Ishikawa (cell line): ENCODE data around the gene RXFP3.

Source experiments
- CEBPB ChIP-seq: IDR thresholded peaks from 2 replicates; pipeline ENCODE4 v1.6.1; 2012
- CREB1 ChIP-seq: IDR thresholded peaks from 2 replicates; pipeline ENCODE4 v1.6.1; 2012; ENCODE audit warnings: low read depth
- EGR1 ChIP-seq: IDR thresholded peaks from 2 replicates; pipeline ENCODE4 v1.6.1; 2012
- EP300 ChIP-seq: IDR thresholded peaks from 2 replicates; pipeline ENCODE4 v1.6.1; 2012; ENCODE audit warnings: borderline replicate concordance
- FOXM1 ChIP-seq: IDR thresholded peaks from 2 replicates; pipeline ENCODE4 v1.6.1; 2012; ENCODE audit warnings: low read depth, borderline replicate concordance
- MAX ChIP-seq: IDR thresholded peaks from 2 replicates; pipeline ENCODE4 v1.6.1; 2012
- NFIC ChIP-seq: IDR thresholded peaks from 2 replicates; pipeline ENCODE4 v1.6.1; 2012
- RAD21 ChIP-seq: IDR thresholded peaks from 2 replicates; pipeline ENCODE4 v1.6.1; 2012; ENCODE audit warnings: low read depth
- REST ChIP-seq: IDR thresholded peaks from 2 replicates; pipeline ENCODE4 v1.6.1; 2012; ENCODE audit warnings: low read depth, mild to moderate bottlenecking
- TAF1 ChIP-seq: IDR thresholded peaks from 2 replicates; pipeline ENCODE4 v1.6.1; 2012; ENCODE audit warnings: low read depth, mild to moderate bottlenecking
- TCF12 ChIP-seq: IDR thresholded peaks from 2 replicates; pipeline ENCODE4 v1.6.1; 2012; ENCODE audit warnings: low read depth
- TEAD4 ChIP-seq: IDR thresholded peaks from 2 replicates; pipeline ENCODE4 v1.6.1; 2012
- USF1 ChIP-seq: IDR thresholded peaks from 2 replicates; pipeline ENCODE4 v1.6.1; 2012
- YY1 ChIP-seq: IDR thresholded peaks from 2 replicates; pipeline ENCODE4 v1.6.1; 2012; ENCODE audit warnings: low read depth
- ZBTB7A ChIP-seq: IDR thresholded peaks from 2 replicates; pipeline ENCODE4 v1.6.1; 2012; ENCODE audit warnings: low read depth

Gene RXFP3

GRCh38 chr5:33905381-33905780 is 30.8 kb upstream of the RXFP3 start:
- TF ChIP-seq EGR1 (no peak), TAF1 (no peak), RAD21 (no peak), TCF12 (no peak), YY1 (no peak), EP300 (no peak)

- no peak for TF ChIP-seq CREB1
- no peak for TF ChIP-seq CEBPB
- TF ChIP-seq USF1 = no peak
- no peak for TF ChIP-seq FOXM1
- no peak for TF ChIP-seq RAD21
- no peak for TF ChIP-seq NFIC
- TF ChIP-seq YY1 = no peak
- no peak for TF ChIP-seq ZBTB7A
- no peak for TF ChIP-seq REST
These were observed 15.2 kb upstream of the RXFP3 start for GRCh38 chr5:33921002-33921401.

GRCh38 chr5:33925278-33925677 is 10.9 kb upstream of the RXFP3 start:
- TF ChIP-seq CEBPB = no peak
- no peak for TF ChIP-seq USF1
- TF ChIP-seq EGR1 = no peak
- TF ChIP-seq REST = no peak
- no peak for TF ChIP-seq CREB1

- no peak for TF ChIP-seq TEAD4
- TF ChIP-seq USF1 = no peak
These were observed 8.5 kb upstream of the RXFP3 start for GRCh38 chr5:33927685-33928084.

GRCh38 chr5:33928283-33928682 is 7.9 kb upstream of the RXFP3 start:
- TF ChIP-seq MAX = no peak

GRCh38 chr5:33929925-33930690 is 6.1 kb upstream of the RXFP3 start:
- TF ChIP-seq YY1 (no peak), RAD21 (no peak), CREB1 (no peak), TEAD4 (no peak), ZBTB7A (no peak), TAF1 (no peak), TCF12 (no peak), MAX (no peak), NFIC (no peak), EGR1 (no peak), EP300 (no peak), FOXM1 (no peak), REST (no peak), CEBPB (no peak), USF1 (no peak)
